Dermis microvascular lymphatic vessel endothelial cell (primary cell): ENCODE measurements around the gene WDR64. TPM values are rescaled to one million over a fixed set of nuclear protein-coding genes. Genes with fewer than 3 reads are reported as not detected.
A peak's percentile ranks its signal among the peaks of the same experiment; 100 is the strongest.

Experiments
- DNase-seq, 2 donors: peaks; one replicate each; pipeline versions ENCODE4 v3.0.0 to v3.0.0-alpha.2; 2010; ENCODE audit warnings: low read depth in 2 of 2
- total RNA-seq: library from RNA; depleted of rRNA; stranded (reverse); fragments of >200 nt; gene quantifications from 2 replicates; pipeline ENCODE4 v1.2.1, GENCODE V29; 2014

WDR64 gene
- not detected in 2 replicates for total RNA-seq

GRCh38 chr1:241652012-241652411 is at the start of gene WDR64:
Gene WDR64, plus strand, starts transcription at chr1:241652281. Its CDS starts 204 bp downstream, at chr1:241652485.
- no peak for DNase-seq

GRCh38 chr1:241603731-241604245 is 48.3 kb upstream of the WDR64 start:
- no peak for DNase-seq

- no peak for DNase-seq
These were observed 46.8 kb upstream of the WDR64 start for GRCh38 chr1:241605146-241605805.

- DNase-seq = no peak
These were observed 45.5 kb upstream of the WDR64 start for GRCh38 chr1:241606544-241606943.

GRCh38 chr1:241607497-241607896 is 44.6 kb upstream of the WDR64 start:
- no peak for DNase-seq

GRCh38 chr1:241608379-241609033 is 43.6 kb upstream of the WDR64 start:
- DNase-seq = peak in 1 of 2 donors; percentile 11

- DNase-seq = peak in 1 of 2 donors; percentile 31
These were observed 41.8 kb upstream of the WDR64 start for GRCh38 chr1:241610056-241610815.

GRCh38 chr1:241611063-241611462 is 41.0 kb upstream of the WDR64 start:
- DNase-seq = peak; percentile 51 to 66

GRCh38 chr1:241611736-241612135 is 40.3 kb upstream of the WDR64 start:
- DNase-seq = no peak

GRCh38 chr1:241612533-241613477 is 39.3 kb upstream of the WDR64 start:
- peak in 1 of 2 donors; percentile 67 for DNase-seq

GRCh38 chr1:241614144-241614543 is 37.9 kb upstream of the WDR64 start:
- DNase-seq = no peak

GRCh38 chr1:241614572-241614971 is 37.5 kb upstream of the WDR64 start:
- no peak for DNase-seq

GRCh38 chr1:241615043-241615974 is 36.8 kb upstream of the WDR64 start:
- DNase-seq = no peak

GRCh38 chr1:241617426-241617825 is 34.7 kb upstream of the WDR64 start:
- DNase-seq = no peak

GRCh38 chr1:241622669-241623068 is 29.4 kb upstream of the WDR64 start:
- no peak for DNase-seq

- no peak for DNase-seq
These were observed 27.1 kb upstream of the WDR64 start for GRCh38 chr1:241624935-241625334.

- DNase-seq = peak; percentile 56 to 80
These were observed 24.4 kb upstream of the WDR64 start for GRCh38 chr1:241627453-241628259.

GRCh38 chr1:241630005-241630404 is 22.1 kb upstream of the WDR64 start:
- DNase-seq = no peak

- DNase-seq = no peak
These were observed 21.6 kb upstream of the WDR64 start for GRCh38 chr1:241630476-241630875.
